Keratinocyte (primary cell): ENCODE results near the gene LMNTD1. TPM values are rescaled to one million over a fixed set of nuclear protein-coding genes. Genes with fewer than 3 reads are reported as not detected.

Experiments used
- DNase-seq: peaks from one replicate; pipeline ENCODE4 v3.0.0-alpha.2; 2011; ENCODE audit warnings: low read depth, missing footprints, low spot score
- FAIRE-seq: peaks from 2 replicates; lab custom pipeline; 2011; peaks lifted over from hg19 to GRCh38; lab: Jason Lieb, UNC
- H2AFZ ChIP-seq: 2 replicates; pipeline ENCODE4 v1.6.0; 2012; ENCODE audit warnings: low read length, control low read depth, inconsistent platforms; ENCODE audit not compliant: control insufficient read depth
- H3K27ac ChIP-seq: 2 replicates; pipeline ENCODE4 v1.5.1; 2011; ENCODE audit warnings: low read length; ENCODE audit not compliant: control insufficient read depth, insufficient read depth
- H3K27me3 ChIP-seq: 3 replicates; pipeline ENCODE4 v1.6.0; 2011; ENCODE audit warnings: low read length; ENCODE audit not compliant: control insufficient read depth, insufficient read depth; ENCODE audit errors: extremely low read depth
- H3K36me3 ChIP-seq, 2 experiments: 2 replicates in 1 of 2; 3 replicates in 1 of 2; pipeline ENCODE4 v1.5.1; 2011; ENCODE audit warnings: low read length in 2 of 2, mild to moderate bottlenecking in 1 of 2; ENCODE audit not compliant: control insufficient read depth in 2 of 2, insufficient read depth in 2 of 2; ENCODE audit errors: extremely low read depth in 1 of 2
- H3K4me1 ChIP-seq: 3 replicates; pipeline ENCODE4 v1.5.1; 2011; ENCODE audit warnings: low read length; ENCODE audit not compliant: control insufficient read depth, insufficient read depth; ENCODE audit errors: extremely low read depth
- H3K4me2 ChIP-seq: 3 replicates; pipeline ENCODE4 v1.6.0; 2011; ENCODE audit warnings: low read depth, low read length; ENCODE audit not compliant: control insufficient read depth, insufficient read depth; ENCODE audit errors: extremely low read depth
- H3K4me3 ChIP-seq, 3 experiments: fragments of 200-600 bp in 1 of 3; sonication (generic) in 1 of 3; 2 replicates in 2 of 3; 3 replicates in 1 of 3; pipeline ENCODE4 v1.5.1; 2011 to 2016; ENCODE audit warnings: low read length in 3 of 3, mild to moderate bottlenecking in 3 of 3, control low read depth in 2 of 3, inconsistent platforms in 1 of 3, low read depth in 1 of 3, mixed read lengths in 1 of 3, mixed run types in 1 of 3, moderate library complexity in 1 of 3; ENCODE audit not compliant: control insufficient read depth in 2 of 3, insufficient read depth in 2 of 3; ENCODE audit errors: extremely low read depth in 1 of 3
- H3K79me2 ChIP-seq: 2 replicates; pipeline ENCODE4 v1.6.0; 2012; ENCODE audit warnings: low read length; ENCODE audit not compliant: control insufficient read depth, insufficient read depth
- H3K9ac ChIP-seq: 3 replicates; pipeline ENCODE4 v1.6.0; 2011; ENCODE audit warnings: low read length; ENCODE audit not compliant: control insufficient read depth, insufficient read depth; ENCODE audit errors: extremely low read depth
- H3K9me1 ChIP-seq: 3 replicates; pipeline ENCODE4 v1.6.0; 2011; ENCODE audit warnings: low read length; ENCODE audit not compliant: control insufficient read depth, insufficient read depth; ENCODE audit errors: extremely low read depth
- H3K9me3 ChIP-seq: 2 replicates; pipeline ENCODE4 v1.5.1; 2012; ENCODE audit warnings: low read depth, low read length; ENCODE audit not compliant: control insufficient read depth
- H4K20me1 ChIP-seq: 3 replicates; pipeline ENCODE4 v1.6.0; 2011; ENCODE audit warnings: low read length; ENCODE audit not compliant: control insufficient read depth, insufficient read depth; ENCODE audit errors: extremely low read depth
- CTCF ChIP-seq, 3 experiments: IDR thresholded peaks in 1 of 3; conservative IDR thresholded peaks in 1 of 3; optimal IDR thresholded peaks in 1 of 3; 2 replicates in 2 of 3; 3 replicates in 1 of 3; pipeline versions ENCODE3 to v1.5.1; 2011; ENCODE audit warnings: low read length in 3 of 3, mild to moderate bottlenecking in 3 of 3, moderate library complexity in 2 of 3, control low read depth in 1 of 3, inconsistent platforms in 1 of 3; ENCODE audit not compliant: insufficient read depth in 2 of 3; ENCODE audit errors: extremely low read depth in 1 of 3
- EZH2 ChIP-seq: IDR thresholded peaks from one replicate; pipeline ENCODE4 v1.6.1; 2012; ENCODE audit warnings: inconsistent platforms, mild to moderate bottlenecking, low read length, moderate library complexity
- dilution Hi-C: fragments of 300-500 bp; cut with MboI; formaldehyde crosslinking; loops from one replicate; pipeline ENCODE4 v1.7.0; 2020; ENCODE audit warnings: low sequenced_read_pairs; ENCODE audit not compliant: extremely low pct_ligation_motif_present
- polyA plus RNA-seq, 5 experiments: library from polyadenylated mRNA; depleted of rRNA in 3 of 5; stranded (reverse) in 3 of 5; stranded (forward) in 1 of 5; unstranded in 1 of 5; fragments of >200 nt; gene quantifications; 1 replicate in 1 of 5; 2 replicates in 3 of 5; 3 replicates in 1 of 5; pipeline versions ENCODE4 v1.2.1 to v1.2.3, GENCODE V29; 2011 to 2012; ENCODE audit warnings: missing spikeins in 2 of 5, low read depth in 1 of 5, low replicate concordance in 1 of 5

Gene LMNTD1
- polyA plus RNA-seq, 1 donor (not counting 4 experiments of a cell fraction or from before 2014, with no cell fraction given): 0.42 TPM

- Histone ChIP-seq H3K9me1 (no peaks in the 10 kb centered on the region), H3K4me1 (peaks cover 19% of the 10 kb centered on the region), H3K4me3 (no peak overlapping the region), H3K9ac (no peak overlapping the region), H3K36me3 (no peaks in the 10 kb centered on the region), H3K4me2 (no peak overlapping the region), H3K79me2 (no peaks in the 10 kb centered on the region), H3K9me3 (peaks cover 9% of the 10 kb centered on the region), H4K20me1 (no peaks in the 10 kb centered on the region), H2AFZ (peak overlapping the region; percentile 26), H3K27ac (no peak overlapping the region), H3K27me3 (no peaks in the 10 kb centered on the region)
- DNase-seq (no peak), FAIRE-seq (peak; percentile 76)
- TF ChIP-seq CTCF (optimal IDR thresholded peaks at IDR 0.05 in 1 of 3, IDR thresholded peaks at IDR 0.05 in 1 of 3, conservative IDR thresholded peaks at IDR 0.05 in 1 of 3; ENCODE audit: extremely low read depth in 1 of 3, insufficient read depth in 2 of 3, low read length in 3 of 3) (peak; percentile 30 to 59 (median 35)), EZH2 (no peak)
- dilution Hi-C loops: no loop called here
Observed at GRCh38 chr12:25583545-25583944, 30.5 kb upstream of the LMNTD1 start.

GRCh38 chr12:25581067-25581466 is 28.0 kb upstream of the LMNTD1 start:
- peaks cover 19% of the 10 kb centered on the region for H3K4me1 ChIP-seq
- peaks cover under 1% of the 10 kb centered on the region for H3K9me3 ChIP-seq
- DNase-seq (no peak), FAIRE-seq (no peak)
- dilution Hi-C loops: no loop called here
- H3K9me1 ChIP-seq: no peaks in the 10 kb centered on the region
- H3K79me2 ChIP-seq: no peaks in the 10 kb centered on the region
- no peak for TF ChIP-seq EZH2
- TF ChIP-seq CTCF (optimal IDR thresholded peaks at IDR 0.05 in 1 of 3, IDR thresholded peaks at IDR 0.05 in 1 of 3, conservative IDR thresholded peaks at IDR 0.05 in 1 of 3; ENCODE audit: extremely low read depth in 1 of 3, insufficient read depth in 2 of 3, low read length in 3 of 3): no peak
- no peaks in the 10 kb centered on the region for H4K20me1 ChIP-seq
- no peaks in the 10 kb centered on the region for H3K27me3 ChIP-seq
- no peak overlapping the region for H3K4me2 ChIP-seq
- H3K36me3 ChIP-seq: no peaks in the 10 kb centered on the region
- H3K27ac ChIP-seq: no peak overlapping the region
- no peak overlapping the region for H3K4me3 ChIP-seq
- H3K9ac ChIP-seq: no peak overlapping the region
- no peak overlapping the region for H2AFZ ChIP-seq
